ENCODE data around the gene RNF128.
"Not testable (repeated sequence)": the region's sequence is repeated elsewhere in the genome, so short reads cannot be mapped to it uniquely, and the experiment has no call there.

Gene RNF128

GRCh38 chrX:106783716-106784115, 57.2 kb downstream of the RNF128 start:
- Mint-ChIP-seq H3K4me1 (no peaks in the 10 kb centered on the region), H3K9me3 (no peaks in the 10 kb centered on the region), H3K27ac (no peak overlapping the region), H3K27me3 (peaks cover 2% of the 10 kb centered on the region), H3K36me3 (ENCODE audit: low read depth) (no peaks in the 10 kb centered on the region), H3K4me3 (no peak overlapping the region)
- DNase-seq (no peak), ATAC-seq (no peak)

GRCh38 chrX:106791495-106791894, 65.0 kb downstream of the RNF128 start:
- Mint-ChIP-seq H3K4me1 (no peaks in the 10 kb centered on the region), H3K4me3 (no peak overlapping the region), H3K9me3 (no peaks in the 10 kb centered on the region), H3K27me3 (no peaks in the 10 kb centered on the region), H3K36me3 (ENCODE audit: low read depth) (no peaks in the 10 kb centered on the region), H3K27ac (no peak overlapping the region)
- DNase-seq, result no peak
- ATAC-seq, result no peak

GRCh38 chrX:106802063-106802387, 75.5 kb downstream of the RNF128 start:
- Mint-ChIP-seq H3K27me3 (peaks cover 29% of the 10 kb centered on the region), H3K36me3 (ENCODE audit: low read depth) (no peaks in the 10 kb centered on the region), H3K9me3 (no peaks in the 10 kb centered on the region), H3K4me3 (peak overlapping the region; percentile 87), H3K4me1 (peaks cover 7% of the 10 kb centered on the region), H3K27ac (no peak overlapping the region)
- DNase-seq (no peak), ATAC-seq (no peak)

- H3K4me1 Mint-ChIP-seq, result peaks cover 7% of the 10 kb centered on the region
- H3K4me3 Mint-ChIP-seq, result peak within 1 kb of the TSS; percentile 87
- peaks cover 29% of the 10 kb centered on the region for H3K27me3 Mint-ChIP-seq
- ATAC-seq (peak; percentile 77), DNase-seq (peak; percentile 8)
- H3K36me3 Mint-ChIP-seq (ENCODE audit: low read depth), result no peaks in the 10 kb centered on the region
- H3K27ac Mint-ChIP-seq, result no peak within 1 kb of the TSS
- H3K9me3 Mint-ChIP-seq, result no peaks in the 10 kb centered on the region
Measured at GRCh38 chrX:106802388-106803275, 76.1 kb downstream of the RNF128 start, which contains the start of gene TBC1D8B. Gene TBC1D8B, plus strand, starts transcription at chrX:106802673. Its CDS starts 181 bp downstream, at chrX:106802854.

GRCh38 chrX:106811131-106811910, 84.8 kb downstream of the RNF128 start:
- no peaks in the 10 kb centered on the region for H3K9me3 Mint-ChIP-seq
- peaks cover 2% of the 10 kb centered on the region for H3K27me3 Mint-ChIP-seq
- no peak overlapping the region for H3K27ac Mint-ChIP-seq
- DNase-seq (no peak), ATAC-seq (no peak)
- no peak overlapping the region for H3K4me3 Mint-ChIP-seq
- H3K36me3 Mint-ChIP-seq (ENCODE audit: low read depth), result no peaks in the 10 kb centered on the region
- H3K4me1 Mint-ChIP-seq, result no peaks in the 10 kb centered on the region

GRCh38 chrX:106812930-106813329, 86.4 kb downstream of the RNF128 start:
- ATAC-seq; H3K9me3 Mint-ChIP-seq; H3K36me3 Mint-ChIP-seq (ENCODE audit: low read depth); DNase-seq; H3K4me3 Mint-ChIP-seq; H3K27me3 Mint-ChIP-seq; H3K4me1 Mint-ChIP-seq; H3K27ac Mint-ChIP-seq: not testable (repeated sequence)

GRCh38 chrX:106814093-106814492, 87.6 kb downstream of the RNF128 start:
- H3K4me3 Mint-ChIP-seq; H3K27ac Mint-ChIP-seq; H3K36me3 Mint-ChIP-seq (ENCODE audit: low read depth); H3K4me1 Mint-ChIP-seq; DNase-seq; ATAC-seq; H3K27me3 Mint-ChIP-seq; H3K9me3 Mint-ChIP-seq: not testable (repeated sequence)

Data from activated naive CD8-positive, alpha-beta T cell treated with anti-CD3 and anti-CD28 coated beads, Interleukin-2, amount 50 U/mL, for 24 hours (primary cell).